ENCODE results near the gene SH3RF1. TPM values are rescaled to one million over a fixed set of nuclear protein-coding genes. Genes with fewer than 3 reads are reported as not detected.

Gene SH3RF1
- total RNA-seq, 1 experiment from 2014 or later = 15.3 TPM

DNA sequence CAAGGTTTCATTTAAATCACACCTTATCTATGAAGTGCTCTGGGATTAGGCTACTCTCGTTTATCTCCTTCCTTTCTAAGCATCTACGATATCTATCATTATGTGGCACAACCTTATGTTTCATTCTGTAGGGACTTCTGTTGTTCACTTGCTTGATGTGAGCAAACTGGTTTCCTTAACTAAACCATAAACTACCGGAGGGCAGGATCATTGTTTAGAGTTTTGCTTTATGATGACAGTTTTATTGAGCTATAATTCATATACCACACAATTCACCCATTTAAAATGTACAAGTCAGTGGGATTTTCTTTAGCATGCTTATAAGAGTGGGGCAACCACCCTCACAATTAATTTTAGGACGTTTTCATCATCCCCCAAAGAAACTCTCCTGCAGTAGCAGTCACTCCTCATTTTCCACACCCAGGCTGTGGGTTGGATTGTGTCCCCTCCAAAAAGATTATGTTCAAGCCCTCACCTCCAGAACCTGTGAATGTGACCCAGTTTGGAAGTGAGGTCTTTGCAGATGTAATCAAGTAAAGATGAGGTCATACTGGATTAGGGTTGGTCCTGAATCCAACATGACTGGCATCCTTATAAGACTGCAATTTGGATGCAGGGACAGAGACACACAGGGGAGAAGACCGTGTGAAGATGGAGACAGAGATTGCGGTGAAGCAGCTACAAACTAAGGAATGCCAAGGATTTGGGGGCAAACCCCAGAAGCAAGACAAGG is 42.1 kb upstream of the SH3RF1 start:
- no peak overlapping the region for H3K4me2 ChIP-seq (ENCODE audit: insufficient read depth, insufficient read length, low read length)
- Mint-ChIP-seq H3K27ac (no peak overlapping the region), H3K9me3 (peaks cover 0 to 7% of the 10 kb centered on the region in 2 experiments; a peak in 4 of 5 replicates), H3K27me3 (ENCODE audit: low read depth) (no peaks in the 10 kb centered on the region), H3K36me3 (ENCODE audit: insufficient read depth in 1 of 3, low read depth in 3 of 3) (no peaks in the 10 kb centered on the region), H3K4me1 (peaks cover 8 to 14% of the 10 kb centered on the region in 2 experiments), H3K4me3 (no peak overlapping the region; a peak in 1 of 5 replicates)
- no peak overlapping the region for H4K8ac ChIP-seq (replicated peaks; ENCODE audit: insufficient read length, low read depth, low read length)
- TF ChIP-seq, protein P1, sequence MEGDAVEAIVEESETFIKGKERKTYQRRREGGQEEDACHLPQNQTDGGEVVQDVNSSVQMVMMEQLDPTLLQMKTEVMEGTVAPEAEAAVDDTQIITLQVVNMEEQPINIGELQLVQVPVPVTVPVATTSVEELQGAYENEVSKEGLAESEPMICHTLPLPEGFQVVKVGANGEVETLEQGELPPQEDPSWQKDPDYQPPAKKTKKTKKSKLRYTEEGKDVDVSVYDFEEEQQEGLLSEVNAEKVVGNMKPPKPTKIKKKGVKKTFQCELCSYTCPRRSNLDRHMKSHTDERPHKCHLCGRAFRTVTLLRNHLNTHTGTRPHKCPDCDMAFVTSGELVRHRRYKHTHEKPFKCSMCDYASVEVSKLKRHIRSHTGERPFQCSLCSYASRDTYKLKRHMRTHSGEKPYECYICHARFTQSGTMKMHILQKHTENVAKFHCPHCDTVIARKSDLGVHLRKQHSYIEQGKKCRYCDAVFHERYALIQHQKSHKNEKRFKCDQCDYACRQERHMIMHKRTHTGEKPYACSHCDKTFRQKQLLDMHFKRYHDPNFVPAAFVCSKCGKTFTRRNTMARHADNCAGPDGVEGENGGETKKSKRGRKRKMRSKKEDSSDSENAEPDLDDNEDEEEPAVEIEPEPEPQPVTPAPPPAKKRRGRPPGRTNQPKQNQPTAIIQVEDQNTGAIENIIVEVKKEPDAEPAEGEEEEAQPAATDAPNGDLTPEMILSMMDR (conservative IDR thresholded peaks at IDR 0.05) = no peak
- no peaks in the 10 kb centered on the region for H4K20me1 ChIP-seq (ENCODE audit: control insufficient read depth, insufficient read depth, insufficient read length)
- H2AFZ ChIP-seq (ENCODE audit: low read length) = no peak overlapping the region
- H3T11ph ChIP-seq (ENCODE audit: low read length) = no peak overlapping the region
- no peak overlapping the region for H3K4ac ChIP-seq (ENCODE audit: low read depth, low read length)
- H3K9ac ChIP-seq (ENCODE audit: extremely low read depth, insufficient read length, low read length) = no peak overlapping the region
- H2BK15ac ChIP-seq (ENCODE audit: low read depth, low read length) = no peak overlapping the region
- no peak overlapping the region for H3K56ac ChIP-seq (ENCODE audit: insufficient read length, low read depth, low read length)
- no peaks in the 10 kb centered on the region for H3K79me1 ChIP-seq (ENCODE audit: insufficient read depth, low read depth, low read length, poor library complexity, severe bottlenecking)
- no peak overlapping the region for H2BK12ac ChIP-seq (ENCODE audit: insufficient read length, low read depth, low read length)
- no peak overlapping the region for H4K91ac ChIP-seq (ENCODE audit: insufficient read length, low read depth, low read length)
- no peak overlapping the region for H2AK5ac ChIP-seq (ENCODE audit: insufficient read length, low read length)
- H3K23ac ChIP-seq (ENCODE audit: insufficient read length, low read depth, low read length) = no peak overlapping the region
- H3K27me3 ChIP-seq (ENCODE audit: insufficient read depth, low read length) = no peaks in the 10 kb centered on the region
- H4K5ac ChIP-seq (ENCODE audit: insufficient read length, low read depth, low read length) = no peak overlapping the region
- DNase-seq = no peak
- H2BK120ac ChIP-seq (ENCODE audit: low read depth, low read length, poor library complexity, severe bottlenecking) = no peak overlapping the region
- no peaks in the 10 kb centered on the region for H3K9me3 ChIP-seq (ENCODE audit: control insufficient read depth, low read depth, low read length)
- no peak overlapping the region for H2BK5ac ChIP-seq (ENCODE audit: insufficient read length, low read length)
- no CpG with 5 or more reads among the region's 6 CpGs for WGBS (ENCODE audit: extremely low coverage, insufficient read length, low lambda C conversion rate)
- no peak overlapping the region for H2BK20ac ChIP-seq (ENCODE audit: low read depth, low read length, poor library complexity, severe bottlenecking)
- no peaks in the 10 kb centered on the region for H3K23me2 ChIP-seq (ENCODE audit: insufficient read length, low read depth, low read length, poor library complexity, severe bottlenecking)
- no peak overlapping the region for H3K14ac ChIP-seq (ENCODE audit: insufficient read depth, low read length)
- no peaks in the 10 kb centered on the region for H3K4me1 ChIP-seq (ENCODE audit: insufficient read depth, low read length)
- H3K27ac ChIP-seq (ENCODE audit: insufficient read length, low read depth, low read length) = no peak overlapping the region
- H3K18ac ChIP-seq (ENCODE audit: insufficient read length, low read depth, low read length) = no peak overlapping the region
- H3K79me2 ChIP-seq (ENCODE audit: insufficient read depth, low read length) = no peaks in the 10 kb centered on the region

All from H9 (cell line).